C4-2B (cell line): ENCODE data around the gene ZNF594.
"Not testable (repeated sequence)": the region's sequence is repeated elsewhere in the genome, so short reads cannot be mapped to it uniquely, and the experiment has no call there.

ENCODE experiments used
- CTCF ChIP-seq: fragments of 450-650 bp; conservative IDR thresholded peaks from 2 replicates; pipeline ENCODE4 v1.5.1; 2017; ENCODE audit warnings: mild to moderate bottlenecking
- ZFX ChIP-seq: fragments of 450-650 bp; IDR thresholded peaks from 2 replicates; pipeline ENCODE4 v1.6.1; 2017

GRCh38 chr17:5175027-5175426 lies 16.6 kb downstream of the ZNF594 start:
- not testable (repeated sequence) for TF ChIP-seq CTCF, ZFX
